Activated CD4-positive, alpha-beta T cell treated with anti-CD3 and anti-CD28 coated beads, Interleukin-2, amount 50 U/mL, for 4 hours (primary cell): ENCODE measurements around the gene FARS2.
"Not testable (repeated sequence)": the region's sequence is repeated elsewhere in the genome, so short reads cannot be mapped to it uniquely, and the experiment has no call there.

Source experiments
- DNase-seq, 2 experiments: peaks; one replicate each; pipeline ENCODE4 v3.0.0-alpha.2; 2020

FARS2 gene

GRCh38 chr6:5771759-5772390, 510.6 kb downstream of the FARS2 start:
- DNase-seq, result no peak

GRCh38 chr6:5772408-5773120, 511.3 kb downstream of the FARS2 start:
- DNase-seq, result no peak

GRCh38 chr6:5776104-5776503, 514.8 kb downstream of the FARS2 start:
- no peak for DNase-seq

GRCh38 chr6:5776706-5777390, 515.5 kb downstream of the FARS2 start:
- DNase-seq, result no peak

GRCh38 chr6:5778317-5778857, 517.1 kb downstream of the FARS2 start:
- DNase-seq, result no peak

- DNase-seq, result no peak
Observed at GRCh38 chr6:5778906-5779305, 517.6 kb downstream of the FARS2 start.

- no peak for DNase-seq
Observed at GRCh38 chr6:5781019-5781418, 519.7 kb downstream of the FARS2 start.

- DNase-seq, result no peak
Observed at GRCh38 chr6:5781966-5782556, 520.7 kb downstream of the FARS2 start.

- no peak for DNase-seq
Observed at GRCh38 chr6:5782783-5783547, 521.7 kb downstream of the FARS2 start.

GRCh38 chr6:5783584-5784089, 522.3 kb downstream of the FARS2 start:
- DNase-seq, result no peak

GRCh38 chr6:5785249-5785648, 523.9 kb downstream of the FARS2 start:
- no peak for DNase-seq

GRCh38 chr6:5786321-5786968, 525.1 kb downstream of the FARS2 start:
- DNase-seq, result no peak

- no peak for DNase-seq
Observed at GRCh38 chr6:5786969-5787720, 525.8 kb downstream of the FARS2 start.

GRCh38 chr6:5789426-5789825, 528.1 kb downstream of the FARS2 start:
- DNase-seq, result not testable (repeated sequence)

GRCh38 chr6:5796555-5796954, 535.2 kb downstream of the FARS2 start:
- DNase-seq, result not testable (repeated sequence)

- DNase-seq, result not testable (repeated sequence)
Observed at GRCh38 chr6:5806406-5806805, 545.1 kb downstream of the FARS2 start.

GRCh38 chr6:5809450-5809849, 548.1 kb downstream of the FARS2 start:
- peak in 1 of 2 experiments; percentile 4 for DNase-seq

- no peak for DNase-seq
Observed at GRCh38 chr6:5811997-5812396, 550.7 kb downstream of the FARS2 start.

GRCh38 chr6:5813625-5814027, 552.3 kb downstream of the FARS2 start:
- DNase-seq, result no peak

- no peak for DNase-seq
Observed at GRCh38 chr6:5814116-5814515, 552.8 kb downstream of the FARS2 start.

GRCh38 chr6:5814901-5815300, 553.6 kb downstream of the FARS2 start:
- no peak for DNase-seq
